HepG2 (cell line): ENCODE measurements around the gene C1orf115. TPM values are rescaled to one million over a fixed set of nuclear protein-coding genes. Genes with fewer than 3 reads are reported as not detected.
A peak's percentile ranks its signal among the peaks of the same experiment; 100 is the strongest.

ENCODE experiments used
- HNRNPK ChIP-seq: fragments of 200-400 bp; formaldehyde crosslinking; IDR thresholded peaks from 2 replicates; pipeline ENCODE4 v1.6.1; 2018; ENCODE audit warnings: low read length, low read depth, moderate library complexity, mild to moderate bottlenecking; ENCODE audit not compliant: poor library complexity, severe bottlenecking
- KLF13 ChIP-seq: sonication (generic); formaldehyde crosslinking; IDR thresholded peaks from 2 replicates; pipeline ENCODE4 v1.4.0; 2020; ENCODE audit warnings: mild to moderate bottlenecking, missing genetic modification reagents
- MED13 ChIP-seq: sonication (generic); formaldehyde crosslinking; IDR thresholded peaks from 2 replicates; pipeline ENCODE4 v1.5.0; 2020; ENCODE audit warnings: missing genetic modification reagents
- MLLT10 ChIP-seq: sonication (generic); formaldehyde crosslinking; IDR thresholded peaks from 2 replicates; pipeline ENCODE4 v1.4.0; 2020; ENCODE audit warnings: missing genetic modification reagents
- NFRKB ChIP-seq: fragments of 450-650 bp; IDR thresholded peaks from 2 replicates; pipeline ENCODE4 v1.6.1; 2017
- POLR2A ChIP-seq, 2 experiments: IDR thresholded peaks; 2 replicates each; pipeline ENCODE4 v1.6.1; 2011; ENCODE audit warnings: low read depth in 2 of 2, low read length in 2 of 2, mild to moderate bottlenecking in 1 of 2, moderate library complexity in 1 of 2; ENCODE audit not compliant: insufficient read depth in 1 of 2
- RFX1 ChIP-seq: fragments of 450-650 bp; IDR thresholded peaks from 2 replicates; pipeline ENCODE4 v1.6.1; 2017
- TOE1 ChIP-seq: sonication (generic); formaldehyde crosslinking; IDR thresholded peaks from 2 replicates; pipeline ENCODE4 v1.4.0; 2020; ENCODE audit warnings: mild to moderate bottlenecking, missing genetic modification reagents
- ZBTB7B ChIP-seq: sonication (generic); formaldehyde crosslinking; IDR thresholded peaks from 2 replicates; pipeline ENCODE4 v1.4.0; 2020; ENCODE audit warnings: missing genetic modification reagents
- ZFP37 ChIP-seq: sonication (generic); formaldehyde crosslinking; IDR thresholded peaks from 2 replicates; pipeline ENCODE4 v1.4.0; 2020; ENCODE audit warnings: missing genetic modification reagents, borderline replicate concordance
- ZFYVE20 ChIP-seq: sonication (generic); formaldehyde crosslinking; IDR thresholded peaks from 2 replicates; pipeline ENCODE4 v1.8.0; 2023; ENCODE audit warnings: low read depth, mild to moderate bottlenecking, moderate library complexity, missing genetic modification reagents, borderline replicate concordance
- ZNF292 ChIP-seq: sonication (generic); formaldehyde crosslinking; IDR thresholded peaks from 2 replicates; pipeline ENCODE4 v1.8.1; 2022; ENCODE audit warnings: mild to moderate bottlenecking, low read depth, missing genetic modification reagents, borderline replicate concordance
- ZNF335 ChIP-seq: sonication (generic); formaldehyde crosslinking; IDR thresholded peaks from 2 replicates; pipeline ENCODE4 v1.4.0; 2020; ENCODE audit warnings: missing genetic modification reagents
- ZNF441 ChIP-seq: sonication (generic); formaldehyde crosslinking; IDR thresholded peaks from 2 replicates; pipeline ENCODE4 v1.7.0; 2021; ENCODE audit warnings: missing genetic modification reagents, borderline replicate concordance
- ZNF543 ChIP-seq: sonication (generic); formaldehyde crosslinking; IDR thresholded peaks from 2 replicates; pipeline ENCODE4 v1.4.0; 2020; ENCODE audit warnings: mild to moderate bottlenecking, missing genetic modification reagents
- ZNF546 ChIP-seq: sonication (generic); formaldehyde crosslinking; conservative IDR thresholded peaks from 2 replicates; pipeline ENCODE4 v1.8.1; 2023; ENCODE audit warnings: mild to moderate bottlenecking, missing genetic modification reagents
- ZNF556 ChIP-seq: sonication (generic); formaldehyde crosslinking; IDR thresholded peaks from 2 replicates; pipeline ENCODE4 v1.4.0; 2020; ENCODE audit warnings: mild to moderate bottlenecking, missing genetic modification reagents, borderline replicate concordance
- ZNF749 ChIP-seq: sonication (generic); formaldehyde crosslinking; IDR thresholded peaks from 2 replicates; pipeline ENCODE4 v1.8.0; 2022; ENCODE audit warnings: mild to moderate bottlenecking, missing genetic modification reagents, moderate library complexity, borderline replicate concordance
- ZNF792 ChIP-seq: IDR thresholded peaks from 2 replicates; pipeline ENCODE4 v1.6.1; 2016
- polyA plus RNA-seq, 8 experiments: library from polyadenylated mRNA; depleted of rRNA in 3 of 8; stranded (reverse) in 7 of 8; unstranded in 1 of 8; fragments of >200 nt; fragmentation: Illumina TruSeq in 4 of 8; extraction: Trizol in 4 of 8; gene quantifications; 2 replicates each; pipeline versions ENCODE4 v1.2.1 to v1.2.3, GENCODE V29; 2011 to 2016; ENCODE audit warnings: low read depth in 4 of 8, missing spikeins in 1 of 8, mixed read lengths in 1 of 8; ENCODE audit not compliant: insufficient read depth in 1 of 8
- total RNA-seq, 5 experiments: library from RNA; depleted of rRNA; stranded (reverse); fragments of >200 nt; fragmentation: Illumina TruSeq; extraction: Trizol; gene quantifications; 2 replicates each; pipeline ENCODE4 v1.2.3, GENCODE V29; 2016; ENCODE audit warnings: low read depth in 1 of 5
- TF ChIP-seq, protein P1 (sequence below): sonication (generic); formaldehyde crosslinking; IDR thresholded peaks from 2 replicates; pipeline ENCODE4 v1.4.0; 2020; ENCODE audit warnings: missing genetic modification reagents, borderline replicate concordance
- TF ChIP-seq, protein P2 (sequence below): conservative IDR thresholded peaks from 2 replicates; pipeline ENCODE4 v1.6.1; 2018; ENCODE audit warnings: missing genetic modification reagents
- TF ChIP-seq, protein P3 (sequence below): IDR thresholded peaks from 2 replicates; pipeline ENCODE4 v1.6.1; 2012; ENCODE audit warnings: low read length, improper control_type of control experiment

The C1orf115 gene
- total and polyA plus RNA-seq, 2 of the 13 experiments (the other 11 are each of a cell fraction or from before 2014, with no cell fraction given), result 25.2 to 85.9 TPM

DNA sequence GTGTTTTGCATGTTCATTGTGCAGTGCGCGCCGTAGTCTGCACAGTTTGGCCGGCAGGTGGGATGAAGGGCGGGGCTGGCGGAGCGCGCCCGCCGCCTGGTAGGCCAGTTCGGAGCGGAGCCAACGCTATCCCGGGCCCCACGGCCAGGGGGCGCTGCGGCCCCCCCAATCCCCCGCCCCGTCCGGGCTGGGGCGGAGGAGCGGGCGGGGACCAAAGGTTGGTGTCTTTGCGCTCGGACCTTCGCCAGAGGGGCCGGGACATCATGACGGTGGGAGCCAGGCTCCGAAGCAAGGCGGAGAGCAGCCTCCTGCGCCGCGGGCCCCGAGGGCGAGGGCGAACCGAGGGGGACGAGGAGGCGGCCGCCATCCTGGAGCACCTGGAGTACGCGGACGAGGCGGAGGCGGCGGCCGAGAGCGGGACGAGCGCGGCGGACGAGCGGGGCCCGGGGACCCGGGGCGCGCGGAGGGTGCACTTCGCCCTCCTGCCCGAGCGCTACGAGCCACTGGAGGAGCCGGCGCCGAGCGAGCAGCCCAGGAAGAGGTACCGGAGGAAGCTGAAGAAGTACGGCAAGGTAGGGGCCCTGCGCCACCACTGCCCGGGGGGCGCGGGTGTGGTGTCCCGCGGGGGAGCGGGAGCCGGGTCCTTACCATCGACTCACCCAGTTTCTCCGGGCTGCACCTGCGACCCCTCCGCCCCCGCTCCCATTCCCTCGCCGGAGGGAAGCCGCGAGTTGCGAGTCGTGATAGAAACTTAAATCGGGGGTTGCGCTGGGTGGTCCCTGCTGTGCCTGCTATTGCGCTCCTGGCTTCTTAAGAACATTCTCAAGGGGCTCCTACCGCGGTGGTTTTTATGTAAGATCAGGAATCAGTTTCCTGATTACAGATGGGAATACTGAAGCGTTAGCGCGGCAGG is at the start of gene C1orf115 (continued):
- TF ChIP-seq, protein P1, sequence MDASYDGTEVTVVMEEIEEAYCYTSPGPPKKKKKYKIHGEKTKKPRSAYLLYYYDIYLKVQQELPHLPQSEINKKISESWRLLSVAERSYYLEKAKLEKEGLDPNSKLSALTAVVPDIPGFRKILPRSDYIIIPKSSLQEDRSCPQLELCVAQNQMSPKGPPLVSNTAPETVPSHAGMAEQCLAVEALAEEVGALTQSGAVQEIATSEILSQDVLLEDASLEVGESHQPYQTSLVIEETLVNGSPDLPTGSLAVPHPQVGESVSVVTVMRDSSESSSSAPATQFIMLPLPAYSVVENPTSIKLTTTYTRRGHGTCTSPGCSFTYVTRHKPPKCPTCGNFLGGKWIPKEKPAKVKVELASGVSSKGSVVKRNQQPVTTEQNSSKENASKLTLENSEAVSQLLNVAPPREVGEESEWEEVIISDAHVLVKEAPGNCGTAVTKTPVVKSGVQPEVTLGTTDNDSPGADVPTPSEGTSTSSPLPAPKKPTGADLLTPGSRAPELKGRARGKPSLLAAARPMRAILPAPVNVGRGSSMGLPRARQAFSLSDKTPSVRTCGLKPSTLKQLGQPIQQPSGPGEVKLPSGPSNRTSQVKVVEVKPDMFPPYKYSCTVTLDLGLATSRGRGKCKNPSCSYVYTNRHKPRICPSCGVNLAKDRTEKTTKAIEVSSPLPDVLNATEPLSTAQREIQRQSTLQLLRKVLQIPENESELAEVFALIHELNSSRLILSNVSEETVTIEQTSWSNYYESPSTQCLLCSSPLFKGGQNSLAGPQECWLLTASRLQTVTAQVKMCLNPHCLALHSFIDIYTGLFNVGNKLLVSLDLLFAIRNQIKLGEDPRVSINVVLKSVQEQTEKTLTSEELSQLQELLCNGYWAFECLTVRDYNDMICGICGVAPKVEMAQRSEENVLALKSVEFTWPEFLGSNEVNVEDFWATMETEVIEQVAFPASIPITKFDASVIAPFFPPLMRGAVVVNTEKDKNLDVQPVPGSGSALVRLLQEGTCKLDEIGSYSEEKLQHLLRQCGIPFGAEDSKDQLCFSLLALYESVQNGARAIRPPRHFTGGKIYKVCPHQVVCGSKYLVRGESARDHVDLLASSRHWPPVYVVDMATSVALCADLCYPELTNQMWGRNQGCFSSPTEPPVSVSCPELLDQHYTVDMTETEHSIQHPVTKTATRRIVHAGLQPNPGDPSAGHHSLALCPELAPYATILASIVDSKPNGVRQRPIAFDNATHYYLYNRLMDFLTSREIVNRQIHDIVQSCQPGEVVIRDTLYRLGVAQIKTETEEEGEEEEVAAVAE (CRISPR knock-in tag), result no peak
- TF ChIP-seq, protein P2, sequence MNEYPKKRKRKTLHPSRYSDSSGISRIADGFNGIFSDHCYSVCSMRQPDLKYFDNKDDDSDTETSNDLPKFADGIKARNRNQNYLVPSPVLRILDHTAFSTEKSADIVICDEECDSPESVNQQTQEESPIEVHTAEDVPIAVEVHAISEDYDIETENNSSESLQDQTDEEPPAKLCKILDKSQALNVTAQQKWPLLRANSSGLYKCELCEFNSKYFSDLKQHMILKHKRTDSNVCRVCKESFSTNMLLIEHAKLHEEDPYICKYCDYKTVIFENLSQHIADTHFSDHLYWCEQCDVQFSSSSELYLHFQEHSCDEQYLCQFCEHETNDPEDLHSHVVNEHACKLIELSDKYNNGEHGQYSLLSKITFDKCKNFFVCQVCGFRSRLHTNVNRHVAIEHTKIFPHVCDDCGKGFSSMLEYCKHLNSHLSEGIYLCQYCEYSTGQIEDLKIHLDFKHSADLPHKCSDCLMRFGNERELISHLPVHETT (CRISPR knock-in tag), result no peak
- TF ChIP-seq ZFYVE20 (CRISPR knock-in tag), result no peak
- TF ChIP-seq ZNF543 (CRISPR knock-in tag), result peak; percentile 62; the same call in 1 of the 2 replicates
- peak; percentile 79 for TF ChIP-seq ZNF792 (CRISPR knock-in tag)
- TF ChIP-seq RFX1, result no peak
- no peak for TF ChIP-seq KLF13 (CRISPR knock-in tag)
- no peak for TF ChIP-seq MLLT10 (CRISPR knock-in tag)
- TF ChIP-seq ZNF546 (CRISPR knock-in tag), result peak; percentile 79; the same call in 1 of the 2 replicates
- peak; percentile 74 for TF ChIP-seq HNRNPK
- TF ChIP-seq TOE1 (CRISPR knock-in tag), result no peak
- TF ChIP-seq ZNF556 (CRISPR knock-in tag), result peak; percentile 94
- TF ChIP-seq, protein P3, sequence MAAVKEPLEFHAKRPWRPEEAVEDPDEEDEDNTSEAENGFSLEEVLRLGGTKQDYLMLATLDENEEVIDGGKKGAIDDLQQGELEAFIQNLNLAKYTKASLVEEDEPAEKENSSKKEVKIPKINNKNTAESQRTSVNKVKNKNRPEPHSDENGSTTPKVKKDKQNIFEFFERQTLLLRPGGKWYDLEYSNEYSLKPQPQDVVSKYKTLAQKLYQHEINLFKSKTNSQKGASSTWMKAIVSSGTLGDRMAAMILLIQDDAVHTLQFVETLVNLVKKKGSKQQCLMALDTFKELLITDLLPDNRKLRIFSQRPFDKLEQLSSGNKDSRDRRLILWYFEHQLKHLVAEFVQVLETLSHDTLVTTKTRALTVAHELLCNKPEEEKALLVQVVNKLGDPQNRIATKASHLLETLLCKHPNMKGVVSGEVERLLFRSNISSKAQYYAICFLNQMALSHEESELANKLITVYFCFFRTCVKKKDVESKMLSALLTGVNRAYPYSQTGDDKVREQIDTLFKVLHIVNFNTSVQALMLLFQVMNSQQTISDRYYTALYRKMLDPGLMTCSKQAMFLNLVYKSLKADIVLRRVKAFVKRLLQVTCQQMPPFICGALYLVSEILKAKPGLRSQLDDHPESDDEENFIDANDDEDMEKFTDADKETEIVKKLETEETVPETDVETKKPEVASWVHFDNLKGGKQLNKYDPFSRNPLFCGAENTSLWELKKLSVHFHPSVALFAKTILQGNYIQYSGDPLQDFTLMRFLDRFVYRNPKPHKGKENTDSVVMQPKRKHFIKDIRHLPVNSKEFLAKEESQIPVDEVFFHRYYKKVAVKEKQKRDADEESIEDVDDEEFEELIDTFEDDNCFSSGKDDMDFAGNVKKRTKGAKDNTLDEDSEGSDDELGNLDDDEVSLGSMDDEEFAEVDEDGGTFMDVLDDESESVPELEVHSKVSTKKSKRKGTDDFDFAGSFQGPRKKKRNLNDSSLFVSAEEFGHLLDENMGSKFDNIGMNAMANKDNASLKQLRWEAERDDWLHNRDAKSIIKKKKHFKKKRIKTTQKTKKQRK, result no peak
- TF ChIP-seq ZNF749 (CRISPR knock-in tag), result peak; percentile 69; the same call in 1 of the 2 replicates
- TF ChIP-seq MED13, result 0 out of 2 replicates have a peak, but pooled peaks have one; percentile 22
- peak; percentile 77; the same call in 1 of the 2 replicates for TF ChIP-seq ZBTB7B
- no peak for TF ChIP-seq ZFP37 (CRISPR knock-in tag)
- no peak for TF ChIP-seq NFRKB
- TF ChIP-seq POLR2A (IDR thresholded peaks at IDR 0.05; ENCODE audit: insufficient read depth in 1 of 2, low read depth in 2 of 2, low read length in 2 of 2), result peak; percentile 63 to 87
- peak; percentile 89 for TF ChIP-seq ZNF441
- TF ChIP-seq ZNF292 (CRISPR knock-in tag), result no peak
- TF ChIP-seq ZNF335 (CRISPR knock-in tag), result peak; percentile 42; the same call in 1 of the 2 replicates
